HG03064 (cell line): ENCODE data around the gene SLC35G1.

ENCODE experiments used
- ATAC-seq: cut with Tn5 transposase; IDR thresholded peaks from one replicate; pipeline ENCODE4 v1.9.1; 2021; ENCODE audit warnings: low read depth; ENCODE audit not compliant: unreplicated experiment

SLC35G1 gene

GRCh38 chr10:93875032-93875358, 18.8 kb upstream of the SLC35G1 start:
- no peak for ATAC-seq

- ATAC-seq, result no peak
Observed at GRCh38 chr10:93876381-93876780, 17.4 kb upstream of the SLC35G1 start.

GRCh38 chr10:93879273-93879672, 14.5 kb upstream of the SLC35G1 start:
- no peak for ATAC-seq

- no peak for ATAC-seq
Observed at GRCh38 chr10:93894516-93895378, 969 bp downstream of the SLC35G1 start.

- ATAC-seq, result no peak
Observed at GRCh38 chr10:93897070-93897780, 3.4 kb downstream of the SLC35G1 start.

- ATAC-seq, result no peak
Observed at GRCh38 chr10:93899109-93899508, 5.3 kb downstream of the SLC35G1 start.

- no peak for ATAC-seq
Observed at GRCh38 chr10:93903051-93903450, 9.3 kb downstream of the SLC35G1 start.

GRCh38 chr10:93904901-93905300, 11.1 kb downstream of the SLC35G1 start:
- ATAC-seq, result no peak

GRCh38 chr10:93907059-93907458, 13.3 kb downstream of the SLC35G1 start:
- no peak for ATAC-seq

GRCh38 chr10:93911866-93912265, 18.1 kb downstream of the SLC35G1 start:
- no peak for ATAC-seq

- no peak for ATAC-seq
Observed at GRCh38 chr10:93912444-93912843, 18.7 kb downstream of the SLC35G1 start.

GRCh38 chr10:93913706-93914105, 19.9 kb downstream of the SLC35G1 start:
- ATAC-seq, result no peak

- ATAC-seq, result no peak
Observed at GRCh38 chr10:93915598-93915997, 21.8 kb downstream of the SLC35G1 start.

- no peak for ATAC-seq
Observed at GRCh38 chr10:93916257-93917063, 22.7 kb downstream of the SLC35G1 start.

GRCh38 chr10:93917064-93917391, 23.2 kb downstream of the SLC35G1 start:
- no peak for ATAC-seq

GRCh38 chr10:93917821-93918220, 24.0 kb downstream of the SLC35G1 start:
- ATAC-seq, result no peak

- no peak for ATAC-seq
Observed at GRCh38 chr10:93921338-93921737, 27.6 kb downstream of the SLC35G1 start.

GRCh38 chr10:93926613-93927012, 32.8 kb downstream of the SLC35G1 start:
- no peak for ATAC-seq

GRCh38 chr10:93938140-93938539, 44.4 kb downstream of the SLC35G1 start:
- ATAC-seq, result no peak

GRCh38 chr10:93940881-93941280, 47.1 kb downstream of the SLC35G1 start:
- ATAC-seq, result no peak

- no peak for ATAC-seq
Observed at GRCh38 chr10:93941606-93942005, 47.8 kb downstream of the SLC35G1 start.
